HL-60 (cell line): ENCODE data around the gene HAP1.

Source experiments
- POLR2AphosphoS5 ChIP-seq: IDR thresholded peaks from 2 replicates; pipeline ENCODE4 v1.6.1; 2012; ENCODE audit warnings: low read depth
- TF ChIP-seq, protein P1 (sequence below): IDR thresholded peaks from one replicate; pipeline ENCODE4 v1.5.1; 2011; ENCODE audit warnings: low read length, control low read depth, inconsistent platforms; ENCODE audit not compliant: insufficient read depth
- TF ChIP-seq, protein P2 (sequence below): IDR thresholded peaks from 2 replicates; pipeline ENCODE4 v1.6.1; 2012; ENCODE audit warnings: low read depth; ENCODE audit not compliant: insufficient replicate concordance

DNA sequence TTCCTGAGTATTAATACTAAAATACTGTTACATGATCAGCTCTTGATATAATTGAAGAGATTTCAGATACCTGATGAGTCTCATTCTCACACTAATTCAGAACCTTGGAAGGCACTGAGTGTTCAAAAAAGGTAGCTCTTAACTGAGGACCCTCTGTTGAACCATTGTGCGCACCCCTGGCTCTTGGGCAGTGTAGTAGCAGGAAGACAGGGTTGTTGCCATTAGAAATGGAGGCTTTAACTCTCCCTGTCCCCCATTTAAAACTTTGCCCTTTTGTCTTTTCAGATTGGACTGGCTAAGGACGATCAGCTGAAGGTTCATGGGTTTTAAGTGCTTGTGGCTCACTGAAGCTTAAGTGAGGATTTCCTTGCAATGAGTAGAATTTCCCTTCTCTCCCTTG lies 43.9 kb downstream of the HAP1 start:
- TF ChIP-seq, protein P1, sequence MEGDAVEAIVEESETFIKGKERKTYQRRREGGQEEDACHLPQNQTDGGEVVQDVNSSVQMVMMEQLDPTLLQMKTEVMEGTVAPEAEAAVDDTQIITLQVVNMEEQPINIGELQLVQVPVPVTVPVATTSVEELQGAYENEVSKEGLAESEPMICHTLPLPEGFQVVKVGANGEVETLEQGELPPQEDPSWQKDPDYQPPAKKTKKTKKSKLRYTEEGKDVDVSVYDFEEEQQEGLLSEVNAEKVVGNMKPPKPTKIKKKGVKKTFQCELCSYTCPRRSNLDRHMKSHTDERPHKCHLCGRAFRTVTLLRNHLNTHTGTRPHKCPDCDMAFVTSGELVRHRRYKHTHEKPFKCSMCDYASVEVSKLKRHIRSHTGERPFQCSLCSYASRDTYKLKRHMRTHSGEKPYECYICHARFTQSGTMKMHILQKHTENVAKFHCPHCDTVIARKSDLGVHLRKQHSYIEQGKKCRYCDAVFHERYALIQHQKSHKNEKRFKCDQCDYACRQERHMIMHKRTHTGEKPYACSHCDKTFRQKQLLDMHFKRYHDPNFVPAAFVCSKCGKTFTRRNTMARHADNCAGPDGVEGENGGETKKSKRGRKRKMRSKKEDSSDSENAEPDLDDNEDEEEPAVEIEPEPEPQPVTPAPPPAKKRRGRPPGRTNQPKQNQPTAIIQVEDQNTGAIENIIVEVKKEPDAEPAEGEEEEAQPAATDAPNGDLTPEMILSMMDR = no peak
- no peak for TF ChIP-seq POLR2AphosphoS5
- TF ChIP-seq, protein P2, sequence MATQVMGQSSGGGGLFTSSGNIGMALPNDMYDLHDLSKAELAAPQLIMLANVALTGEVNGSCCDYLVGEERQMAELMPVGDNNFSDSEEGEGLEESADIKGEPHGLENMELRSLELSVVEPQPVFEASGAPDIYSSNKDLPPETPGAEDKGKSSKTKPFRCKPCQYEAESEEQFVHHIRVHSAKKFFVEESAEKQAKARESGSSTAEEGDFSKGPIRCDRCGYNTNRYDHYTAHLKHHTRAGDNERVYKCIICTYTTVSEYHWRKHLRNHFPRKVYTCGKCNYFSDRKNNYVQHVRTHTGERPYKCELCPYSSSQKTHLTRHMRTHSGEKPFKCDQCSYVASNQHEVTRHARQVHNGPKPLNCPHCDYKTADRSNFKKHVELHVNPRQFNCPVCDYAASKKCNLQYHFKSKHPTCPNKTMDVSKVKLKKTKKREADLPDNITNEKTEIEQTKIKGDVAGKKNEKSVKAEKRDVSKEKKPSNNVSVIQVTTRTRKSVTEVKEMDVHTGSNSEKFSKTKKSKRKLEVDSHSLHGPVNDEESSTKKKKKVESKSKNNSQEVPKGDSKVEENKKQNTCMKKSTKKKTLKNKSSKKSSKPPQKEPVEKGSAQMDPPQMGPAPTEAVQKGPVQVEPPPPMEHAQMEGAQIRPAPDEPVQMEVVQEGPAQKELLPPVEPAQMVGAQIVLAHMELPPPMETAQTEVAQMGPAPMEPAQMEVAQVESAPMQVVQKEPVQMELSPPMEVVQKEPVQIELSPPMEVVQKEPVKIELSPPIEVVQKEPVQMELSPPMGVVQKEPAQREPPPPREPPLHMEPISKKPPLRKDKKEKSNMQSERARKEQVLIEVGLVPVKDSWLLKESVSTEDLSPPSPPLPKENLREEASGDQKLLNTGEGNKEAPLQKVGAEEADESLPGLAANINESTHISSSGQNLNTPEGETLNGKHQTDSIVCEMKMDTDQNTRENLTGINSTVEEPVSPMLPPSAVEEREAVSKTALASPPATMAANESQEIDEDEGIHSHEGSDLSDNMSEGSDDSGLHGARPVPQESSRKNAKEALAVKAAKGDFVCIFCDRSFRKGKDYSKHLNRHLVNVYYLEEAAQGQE = no peak
